NT2/D1 (cell line): ENCODE measurements around the gene STX7.

Experiments
- SUZ12 ChIP-seq: IDR thresholded peaks from 2 replicates; pipeline ENCODE4 v1.6.1; 2011; ENCODE audit not compliant: insufficient read length, insufficient read depth; ENCODE audit errors: extremely low read depth
- YY1 ChIP-seq: IDR thresholded peaks from 2 replicates; pipeline ENCODE4 v1.6.1; 2011; ENCODE audit not compliant: insufficient read length, insufficient read depth
- ZNF274 ChIP-seq: IDR thresholded peaks from 2 replicates; pipeline ENCODE4 v1.6.1; 2011; ENCODE audit warnings: mild to moderate bottlenecking, low read depth, low read length

DNA sequence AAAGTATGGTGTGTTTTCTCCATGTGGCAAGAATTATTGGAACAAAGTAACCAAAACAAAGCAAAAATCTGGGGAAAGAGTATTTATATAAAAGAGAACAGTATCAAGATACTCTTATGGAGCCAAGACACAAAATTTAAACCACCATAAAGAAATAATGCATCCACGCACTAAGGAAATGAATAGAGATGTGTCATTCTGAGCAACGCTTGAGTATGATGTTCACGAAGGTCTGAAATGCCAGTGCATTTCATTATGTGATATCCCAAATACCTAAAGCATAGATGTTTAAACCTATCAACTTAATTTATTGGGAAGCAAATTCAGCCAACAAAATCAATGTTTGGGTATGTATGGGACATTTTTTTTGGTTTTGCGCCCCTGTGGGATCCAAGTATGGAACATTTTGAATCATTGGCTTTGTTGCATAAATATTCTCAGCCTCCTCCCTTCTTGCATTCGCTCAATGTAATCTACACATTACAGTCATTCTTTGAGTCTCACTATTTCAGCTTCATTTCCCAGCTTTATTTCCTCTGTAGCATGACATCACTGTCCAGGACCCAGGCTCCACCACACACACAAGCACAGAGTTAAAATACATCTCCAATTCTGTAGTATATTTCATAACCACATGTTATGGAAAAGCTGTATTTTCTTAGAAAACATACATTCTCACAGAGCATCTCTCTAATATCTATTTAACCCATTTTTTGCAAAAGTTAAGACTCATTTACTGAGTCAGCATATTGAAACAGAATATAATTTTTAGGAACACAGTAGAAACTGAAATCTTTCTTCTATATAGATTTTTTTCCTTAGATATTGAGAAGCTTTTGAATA lies 100.0 kb downstream of the STX7 start:
- no peak for TF ChIP-seq ZNF274
- no peak for TF ChIP-seq YY1
- TF ChIP-seq SUZ12, result no peak
